Activated naive CD4-positive, alpha-beta T cell treated with anti-CD3 and anti-CD28 coated beads, Interleukin-2, amount 50 U/mL, for 24 hours (primary cell): ENCODE measurements around the gene KANK2.
"Not testable (repeated sequence)": the region's sequence is repeated elsewhere in the genome, so short reads cannot be mapped to it uniquely, and the experiment has no call there.

Source experiments
- H3K27ac Mint-ChIP-seq: one replicate; pipeline ENCODE4 v1.8.0; 2021; ENCODE audit warnings: mild to moderate bottlenecking, mixed read lengths
- H3K27me3 Mint-ChIP-seq: one replicate; pipeline ENCODE4 v1.8.0; 2021; ENCODE audit warnings: mixed read lengths
- H3K36me3 Mint-ChIP-seq: one replicate; pipeline ENCODE4 v1.8.0; 2021; ENCODE audit warnings: mixed read lengths
- H3K4me1 Mint-ChIP-seq: one replicate; pipeline ENCODE4 v1.8.0; 2021; ENCODE audit warnings: mixed read lengths
- H3K4me3 Mint-ChIP-seq: one replicate; pipeline ENCODE4 v1.8.0; 2021; ENCODE audit warnings: mild to moderate bottlenecking, mixed read lengths
- H3K9me3 Mint-ChIP-seq: one replicate; pipeline ENCODE4 v1.8.0; 2021; ENCODE audit warnings: mixed read lengths

The KANK2 gene

GRCh38 chr19:11125994-11126685 is 71.2 kb downstream of the KANK2 start:
- H3K4me3 Mint-ChIP-seq, result no peak overlapping the region
- H3K36me3 Mint-ChIP-seq, result peaks cover 10% of the 10 kb centered on the region
- H3K9me3 Mint-ChIP-seq, result no peaks in the 10 kb centered on the region
- no peaks in the 10 kb centered on the region for H3K4me1 Mint-ChIP-seq
- H3K27ac Mint-ChIP-seq, result no peak overlapping the region
- H3K27me3 Mint-ChIP-seq, result no peaks in the 10 kb centered on the region

- not testable (repeated sequence) for H3K4me1 Mint-ChIP-seq, H3K4me3 Mint-ChIP-seq, H3K9me3 Mint-ChIP-seq, H3K27ac Mint-ChIP-seq, H3K27me3 Mint-ChIP-seq
- H3K36me3 Mint-ChIP-seq, result peaks cover 12% of the 10 kb centered on the region
Measured at GRCh38 chr19:11124157-11124556, 73.2 kb downstream of the KANK2 start.

- H3K27ac Mint-ChIP-seq, result no peak overlapping the region
Measured at GRCh38 chr19:11123114-11123513, 74.2 kb downstream of the KANK2 start.

GRCh38 chr19:11121963-11122362 is 75.4 kb downstream of the KANK2 start:
- not testable (repeated sequence) for H3K4me3 Mint-ChIP-seq, H3K27ac Mint-ChIP-seq, H3K27me3 Mint-ChIP-seq, H3K36me3 Mint-ChIP-seq, H3K9me3 Mint-ChIP-seq, H3K4me1 Mint-ChIP-seq

More at GRCh38 chr19:11123114-11123513, 74.2 kb downstream of the KANK2 start:
- Mint-ChIP-seq H3K36me3 (peaks cover 12% of the 10 kb centered on the region), H3K4me3 (no peak overlapping the region), H3K9me3 (no peaks in the 10 kb centered on the region), H3K27me3 (no peaks in the 10 kb centered on the region), H3K4me1 (no peaks in the 10 kb centered on the region)

GRCh38 chr19:11116507-11116906 is 80.8 kb downstream of the KANK2 start:
- no peaks in the 10 kb centered on the region for H3K27me3 Mint-ChIP-seq
- H3K4me1 Mint-ChIP-seq, result no peaks in the 10 kb centered on the region
- peaks cover 12% of the 10 kb centered on the region for H3K36me3 Mint-ChIP-seq
- no peak overlapping the region for H3K27ac Mint-ChIP-seq
- no peaks in the 10 kb centered on the region for H3K9me3 Mint-ChIP-seq
- H3K4me3 Mint-ChIP-seq, result no peak overlapping the region

- no peaks in the 10 kb centered on the region for H3K9me3 Mint-ChIP-seq
- H3K27ac Mint-ChIP-seq, result peak overlapping the region; percentile 12
- no peak overlapping the region for H3K4me3 Mint-ChIP-seq
- H3K4me1 Mint-ChIP-seq, result no peaks in the 10 kb centered on the region
- peaks cover 10% of the 10 kb centered on the region for H3K36me3 Mint-ChIP-seq
- no peaks in the 10 kb centered on the region for H3K27me3 Mint-ChIP-seq
Measured at GRCh38 chr19:11115895-11116446, 81.4 kb downstream of the KANK2 start.

- H3K4me3 Mint-ChIP-seq, result no peak overlapping the region
- H3K36me3 Mint-ChIP-seq, result peaks cover 7% of the 10 kb centered on the region
- H3K4me1 Mint-ChIP-seq, result no peaks in the 10 kb centered on the region
- H3K27me3 Mint-ChIP-seq, result no peaks in the 10 kb centered on the region
- H3K9me3 Mint-ChIP-seq, result no peaks in the 10 kb centered on the region
- H3K27ac Mint-ChIP-seq, result no peak overlapping the region
Measured at GRCh38 chr19:11115042-11115441, 82.3 kb downstream of the KANK2 start.
